Measurements from ENCODE around the gene RBL2. TPM values are rescaled to one million over a fixed set of nuclear protein-coding genes. Genes with fewer than 3 reads are reported as not detected.

RBL2 gene
- total RNA-seq, 8 experiments from 2014 or later, result 16.9 to 57.5 (median 29.7) TPM

DNA sequence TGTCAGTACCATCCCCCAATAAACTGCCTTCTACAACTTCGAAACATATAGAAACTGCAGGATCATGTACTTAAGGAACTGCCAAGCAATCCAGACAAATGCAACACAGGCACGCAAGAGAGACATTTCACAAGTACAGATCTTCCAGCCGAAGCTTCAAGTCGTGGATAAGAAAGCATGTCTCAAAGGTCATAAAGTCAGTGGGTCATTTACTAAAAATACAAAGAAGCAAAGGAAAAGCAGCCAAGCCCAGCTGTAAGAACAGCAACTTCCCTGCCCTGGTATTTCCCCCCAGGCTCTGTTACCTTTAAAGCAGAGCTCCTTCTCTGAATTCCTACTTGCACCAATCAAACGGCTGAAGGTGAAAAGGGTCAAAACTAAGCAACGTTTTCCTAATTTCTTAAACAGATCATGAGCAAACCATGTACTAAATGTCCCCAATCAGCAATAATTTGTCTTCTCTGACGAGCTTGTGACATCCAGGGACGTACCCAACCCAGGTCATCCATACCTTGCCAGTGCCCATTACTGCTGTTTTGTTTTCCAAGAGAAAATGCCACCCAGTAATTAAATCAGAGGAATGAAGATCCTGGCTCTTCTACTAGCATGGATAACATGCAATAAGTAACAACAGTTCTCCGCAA, 67.1 kb downstream of the RBL2 start:
- WGBS, 10 experiments, result 33 to 80% (median 54%) methylated on average over 3 to 9 of the region's 9 CpGs; no CpG with 5 or more reads in 2 of the 10 experiments

GRCh38 chr16:53502331-53503269, 68.3 kb downstream of the RBL2 start, which contains the start of gene AKTIP:
TSS of gene AKTIP (minus strand) at chr16:53503209. CDS start at chr16:53500259, 2,950 bp downstream.
- peak within 1 kb of the TSS; percentile 66 to 87 (median 84) for H3K4me3 ChIP-seq
- 0 to 11% (median 0%) methylated on average over 1 to 9 of the region's 76 CpGs; no CpG with 5 or more reads in 3 of the 10 experiments for WGBS, 10 experiments
- ATAC-seq (replicated peaks in 6 of 8), result peak; percentile 2 to 41 (median 32)
- peaks cover 15 to 19% of the 10 kb centered on the region in 2 donors for H3K4me1 ChIP-seq (replicated peaks in 1 of 2)
- H3K27ac ChIP-seq, result peak within 1 kb of the TSS; percentile 91 to 92
- in situ Hi-C loops (cut with MboI; ENCODE audit: low pct_unique_long_range_greater_than_20kb in 2 of 9, low sequenced_read_pairs in 9 of 9, unreplicated experiment in 9 of 9), result no loop called here

More for the DNA sequence above, 67.1 kb downstream of the RBL2 start:
- ATAC-seq (replicated peaks in 6 of 8), result no peak
- in situ Hi-C loops (cut with MboI; ENCODE audit: low pct_unique_long_range_greater_than_20kb in 2 of 9, low sequenced_read_pairs in 9 of 9, unreplicated experiment in 9 of 9), result no loop called here
- no peak overlapping the region for H3K27ac ChIP-seq
- H3K4me1 ChIP-seq (replicated peaks in 1 of 2), result peaks cover 15 to 19% of the 10 kb centered on the region in 2 donors
- H3K4me3 ChIP-seq, result peak overlapping the region in 3 of 5 donors; percentile 84 to 87 (median 86)

- H3K4me3 ChIP-seq, result peak overlapping the region; percentile 66 to 87 (median 84)
- peaks cover 15 to 19% of the 10 kb centered on the region in 2 donors for H3K4me1 ChIP-seq (replicated peaks in 1 of 2)
- peak; percentile 89 to 94 (median 90) for ATAC-seq (replicated peaks in 6 of 8)
- WGBS, 10 experiments, result 0 to 1% (median 0%) methylated on average over 1 to 18 of the region's 46 CpGs; no CpG with 5 or more reads in 6 of the 10 experiments
- peak overlapping the region; percentile 91 to 92 for H3K27ac ChIP-seq
- in situ Hi-C loops (cut with MboI; ENCODE audit: low pct_unique_long_range_greater_than_20kb in 2 of 9, low sequenced_read_pairs in 9 of 9, unreplicated experiment in 9 of 9), result no loop called here
Measured at GRCh38 chr16:53503270-53503923, 69.1 kb downstream of the RBL2 start.

DNA sequence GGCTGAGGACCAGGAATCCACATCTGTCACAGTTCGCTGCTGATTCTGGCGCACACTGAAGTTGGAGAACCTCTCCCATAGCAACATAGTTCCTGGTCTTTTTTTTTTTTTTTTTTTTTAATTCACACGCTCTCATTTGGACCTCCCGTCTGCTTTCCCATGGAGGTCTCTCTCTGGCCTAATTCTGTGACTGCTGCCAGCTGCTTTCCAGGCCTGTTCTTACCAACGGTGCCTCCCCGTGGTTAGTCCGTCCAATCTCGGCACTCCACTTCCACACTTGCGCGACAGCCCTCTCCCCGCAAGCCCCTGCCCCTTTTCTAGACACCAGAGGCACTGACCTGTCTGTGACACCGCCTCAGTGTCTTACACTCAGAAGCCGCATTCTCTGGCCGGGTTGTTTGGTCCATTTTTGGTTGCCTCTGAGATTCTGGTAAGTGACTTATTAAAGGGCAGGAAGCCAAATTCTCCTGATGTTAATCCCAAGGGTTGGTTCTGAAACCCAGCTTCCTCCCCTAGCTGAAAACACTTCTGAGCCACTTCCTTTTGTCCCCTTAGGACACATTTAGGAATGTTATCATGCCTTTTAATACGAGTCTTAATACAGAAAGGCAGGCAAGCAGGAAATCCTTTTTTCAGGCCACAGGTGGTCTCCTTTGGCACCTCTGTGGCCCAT, 69.9 kb downstream of the RBL2 start:
- peaks cover 15 to 19% of the 10 kb centered on the region in 2 donors for H3K4me1 ChIP-seq (replicated peaks in 1 of 2)
- in situ Hi-C loops (cut with MboI; ENCODE audit: low pct_unique_long_range_greater_than_20kb in 2 of 9, low sequenced_read_pairs in 9 of 9, unreplicated experiment in 9 of 9), result no loop called here
- H3K27ac ChIP-seq, result peak overlapping the region; percentile 91 to 92
- H3K4me3 ChIP-seq, result peak overlapping the region; percentile 45 to 54 (median 51)
- WGBS, 10 experiments, result 0 to 50% (median 29%) methylated on average over 2 to 8 of the region's 15 CpGs; no CpG with 5 or more reads in 2 of the 10 experiments
- peak in 1 of 8 experiments; percentile 1 for ATAC-seq (replicated peaks in 6 of 8)

- ATAC-seq (replicated peaks in 6 of 8), result no peak
- 29 to 100% (median 77%) methylated on average over 1 to 5 of the region's 7 CpGs; no CpG with 5 or more reads in 2 of the 10 experiments for WGBS, 10 experiments
- H3K4me3 ChIP-seq, result no peak overlapping the region
- H3K27ac ChIP-seq, result peak overlapping the region; percentile 91 to 92
- H3K4me1 ChIP-seq (replicated peaks in 1 of 2), result peaks cover 15 to 19% of the 10 kb centered on the region in 2 donors
- in situ Hi-C loops (cut with MboI; ENCODE audit: low pct_unique_long_range_greater_than_20kb in 2 of 9, low sequenced_read_pairs in 9 of 9, unreplicated experiment in 9 of 9), result no loop called here
Measured at GRCh38 chr16:53504665-53505064, 70.4 kb downstream of the RBL2 start.

- Histone ChIP-seq H3K27ac (no peak overlapping the region), H3K4me3 (no peak overlapping the region), H3K4me1 (replicated peaks in 1 of 2) (peaks cover 17 to 19% of the 10 kb centered on the region in 2 donors)
- in situ Hi-C loops (cut with MboI; ENCODE audit: low pct_unique_long_range_greater_than_20kb in 2 of 9, low sequenced_read_pairs in 9 of 9, unreplicated experiment in 9 of 9), result no loop called here
- 48 to 100% (median 83%) methylated on average over 1 to 3 of the region's 3 CpGs; no CpG with 5 or more reads in 5 of the 10 experiments for WGBS, 10 experiments
- ATAC-seq (replicated peaks in 6 of 8), result no peak
Measured at GRCh38 chr16:53506254-53506653, 72.0 kb downstream of the RBL2 start.

DNA sequence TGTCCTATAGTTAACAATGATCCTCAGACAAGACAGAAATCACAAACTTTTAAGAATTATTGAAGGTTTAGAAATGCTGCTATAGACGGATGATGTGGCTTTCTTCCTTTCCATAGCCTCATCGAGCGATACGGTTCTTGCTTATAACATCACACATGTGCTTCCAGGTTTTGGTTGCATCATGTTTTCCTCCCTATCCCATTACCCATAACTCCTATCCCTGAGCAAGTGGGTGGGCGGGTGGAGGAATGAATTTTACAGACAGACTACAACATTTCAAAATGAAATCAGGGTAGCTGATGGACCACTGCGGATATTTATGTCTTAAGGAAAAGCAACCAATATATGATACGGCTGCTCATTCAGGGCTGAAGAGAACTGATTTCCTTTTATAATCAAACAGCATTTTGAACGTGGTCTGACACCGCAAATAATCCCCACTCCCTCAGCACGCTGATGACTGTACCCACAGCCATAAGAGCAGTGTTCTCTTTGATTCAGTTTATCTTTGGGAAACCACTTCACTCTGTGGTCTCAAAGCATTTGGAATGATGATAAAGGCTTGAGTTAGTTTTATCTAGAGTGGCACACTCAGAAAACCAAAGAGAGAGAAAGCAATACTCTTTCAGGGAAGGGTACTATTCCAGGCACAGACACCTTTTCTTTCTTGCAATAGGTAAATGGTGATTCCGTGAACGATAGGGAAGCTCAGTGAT, 73.4 kb downstream of the RBL2 start:
- no peak for ATAC-seq (replicated peaks in 6 of 8)
- in situ Hi-C loops (cut with MboI; ENCODE audit: low pct_unique_long_range_greater_than_20kb in 2 of 9, low sequenced_read_pairs in 9 of 9, unreplicated experiment in 9 of 9), result no loop called here
- H3K4me1 ChIP-seq (replicated peaks in 1 of 2), result peaks cover 11% of the 10 kb centered on the region in 2 donors
- no peak overlapping the region for H3K27ac ChIP-seq
- no peak overlapping the region for H3K4me3 ChIP-seq
- 40 to 99% (median 87%) methylated on average over 1 to 12 of the region's 12 CpGs for WGBS, 10 experiments

DNA sequence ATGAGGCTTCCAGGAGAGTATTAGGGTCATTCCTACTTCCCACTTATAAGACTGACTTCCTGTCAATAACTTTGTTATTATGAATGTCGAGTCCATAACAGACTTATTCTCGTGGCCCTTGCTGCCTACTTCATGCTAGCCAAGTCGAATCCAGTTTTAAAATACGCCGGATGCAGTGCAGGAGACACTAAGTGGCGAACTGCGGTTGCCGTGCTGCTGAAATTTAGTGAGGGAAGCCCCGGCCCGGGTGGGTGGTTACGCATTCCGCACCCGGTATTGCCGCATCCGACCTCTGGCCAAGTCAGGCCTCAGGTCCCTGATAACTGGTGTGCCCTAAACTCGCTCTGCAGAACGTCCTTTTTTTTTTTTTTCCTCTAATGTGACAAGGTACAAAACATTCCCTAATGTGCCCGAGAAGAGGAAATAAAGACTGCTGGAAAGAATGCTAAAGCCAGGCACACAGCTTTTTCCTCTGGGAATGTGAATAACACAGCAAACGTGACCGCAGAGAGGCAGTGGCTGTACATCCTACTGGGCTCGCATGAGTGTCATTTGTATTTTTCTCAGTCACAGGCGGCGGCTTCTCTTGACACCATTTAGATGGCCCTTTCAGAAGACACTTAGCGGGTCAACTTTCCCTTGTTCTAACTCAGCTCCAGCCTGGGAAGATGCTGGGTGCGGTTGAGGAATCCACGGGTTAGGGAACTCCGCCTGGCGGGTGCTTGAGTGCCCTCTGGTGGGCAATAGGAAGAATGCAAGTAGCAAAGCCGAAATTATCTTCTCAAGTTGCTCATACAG, 75.8 kb downstream of the RBL2 start:
- H3K4me3 ChIP-seq, result no peak overlapping the region
- in situ Hi-C loops (cut with MboI; ENCODE audit: low pct_unique_long_range_greater_than_20kb in 2 of 9, low sequenced_read_pairs in 9 of 9, unreplicated experiment in 9 of 9), result no loop called here
- WGBS, 10 experiments, result 24 to 81% (median 43%) methylated on average over 5 to 22 of the region's 29 CpGs
- no peak overlapping the region for H3K27ac ChIP-seq
- H3K4me1 ChIP-seq (replicated peaks in 1 of 2), result peaks cover 4% of the 10 kb centered on the region in 2 donors
- peak; percentile 76 to 91 (median 85) for ATAC-seq (replicated peaks in 6 of 8)

GRCh38 chr16:53510704-53511070, 76.4 kb downstream of the RBL2 start:
- in situ Hi-C loops (cut with MboI; ENCODE audit: low pct_unique_long_range_greater_than_20kb in 2 of 9, low sequenced_read_pairs in 9 of 9, unreplicated experiment in 9 of 9), result no loop called here
- ATAC-seq (replicated peaks in 6 of 8), result peak in 3 of 8 experiments; percentile 8 to 16 (median 14)
- Histone ChIP-seq H3K4me1 (replicated peaks in 1 of 2) (peaks cover 4% of the 10 kb centered on the region in 2 donors), H3K27ac (no peak overlapping the region), H3K4me3 (no peak overlapping the region)
- WGBS, 10 experiments, result 0 to 60% (median 21%) methylated on average over 1 to 2 of the region's 2 CpGs; no CpG with 5 or more reads in 3 of the 10 experiments

GRCh38 chr16:53511084-53511402, 76.8 kb downstream of the RBL2 start:
- H3K4me3 ChIP-seq, result no peak overlapping the region
- 55 to 100% (median 69%) methylated on average over 1 to 4 of the region's 6 CpGs; no CpG with 5 or more reads in 4 of the 10 experiments for WGBS, 10 experiments
- no peak overlapping the region for H3K27ac ChIP-seq
- peaks cover 4% of the 10 kb centered on the region in 2 donors for H3K4me1 ChIP-seq (replicated peaks in 1 of 2)
- in situ Hi-C loops (cut with MboI; ENCODE audit: low pct_unique_long_range_greater_than_20kb in 2 of 9, low sequenced_read_pairs in 9 of 9, unreplicated experiment in 9 of 9), result no loop called here
- no peak for ATAC-seq (replicated peaks in 6 of 8)
